H9 (cell line): ENCODE data around the gene EVL. TPM values are rescaled to one million over a fixed set of nuclear protein-coding genes. Genes with fewer than 3 reads are reported as not detected.

ENCODE experiments used
- DNase-seq: peaks from one replicate; pipeline ENCODE4 v3.0.0-alpha.2; 2017
- H2AFZ ChIP-seq: one replicate; pipeline ENCODE4 v1.6.1; 2013; ENCODE audit warnings: mild to moderate bottlenecking, low read length, control low read depth, moderate library complexity
- H2AK5ac ChIP-seq: 2 replicates; pipeline ENCODE4 v1.6.1; 2013; ENCODE audit warnings: low read length, control low read depth, mixed read lengths; ENCODE audit not compliant: insufficient read length
- H2BK120ac ChIP-seq: one replicate; pipeline ENCODE4 v1.6.1; 2013; ENCODE audit warnings: low read depth, mild to moderate bottlenecking, low read length, control low read depth, inconsistent platforms; ENCODE audit not compliant: poor library complexity, severe bottlenecking
- H2BK12ac ChIP-seq: 2 replicates; pipeline ENCODE4 v1.6.1; 2013; ENCODE audit warnings: low read length, control low read depth, mixed read lengths, low read depth; ENCODE audit not compliant: insufficient read length
- H2BK15ac ChIP-seq: 2 replicates; pipeline ENCODE4 v1.6.1; 2013; ENCODE audit warnings: low read depth, low read length, control low read depth
- H2BK20ac ChIP-seq: one replicate; pipeline ENCODE4 v1.6.1; 2013; ENCODE audit warnings: low read depth, mild to moderate bottlenecking, low read length, control low read depth, inconsistent platforms; ENCODE audit not compliant: poor library complexity, severe bottlenecking
- H2BK5ac ChIP-seq: 2 replicates; pipeline ENCODE4 v1.6.1; 2013; ENCODE audit warnings: low read length, control low read depth, mixed read lengths; ENCODE audit not compliant: insufficient read length
- H3K14ac ChIP-seq: 2 replicates; pipeline ENCODE4 v1.6.1; 2013; ENCODE audit warnings: low read length, control low read depth; ENCODE audit not compliant: insufficient read depth
- H3K18ac ChIP-seq: 2 replicates; pipeline ENCODE4 v1.6.1; 2013; ENCODE audit warnings: low read depth, mild to moderate bottlenecking, mixed read lengths, low read length, control low read depth; ENCODE audit not compliant: insufficient read length
- H3K23ac ChIP-seq: 2 replicates; pipeline ENCODE4 v1.6.1; 2013; ENCODE audit warnings: low read length, control low read depth, mixed read lengths, low read depth; ENCODE audit not compliant: insufficient read length
- H3K23me2 ChIP-seq: 2 replicates; pipeline ENCODE4 v1.6.1; 2013; ENCODE audit warnings: low read depth, mild to moderate bottlenecking, mixed read lengths, low read length, control low read depth; ENCODE audit not compliant: insufficient read length, poor library complexity, severe bottlenecking
- H3K27ac ChIP-seq: 2 replicates; pipeline ENCODE4 v1.5.1; 2013; ENCODE audit warnings: low read length, control low read depth, mixed read lengths, low read depth; ENCODE audit not compliant: insufficient read length
- H3K27me3 ChIP-seq: 2 replicates; pipeline ENCODE4 v1.6.1; 2013; ENCODE audit warnings: low read length, control low read depth, inconsistent platforms; ENCODE audit not compliant: insufficient read depth
- H3K4ac ChIP-seq: 2 replicates; pipeline ENCODE4 v1.6.1; 2013; ENCODE audit warnings: low read depth, mild to moderate bottlenecking, control low read depth, inconsistent platforms, low read length, moderate library complexity
- H3K4me1 ChIP-seq: 2 replicates; pipeline ENCODE4 v1.6.1; 2013; ENCODE audit warnings: low read length, control low read depth, inconsistent platforms; ENCODE audit not compliant: insufficient read depth
- H3K4me2 ChIP-seq: 2 replicates; pipeline ENCODE4 v1.6.1; 2013; ENCODE audit warnings: low read length, control low read depth, mixed read lengths; ENCODE audit not compliant: insufficient read length, insufficient read depth
- H3K56ac ChIP-seq: 2 replicates; pipeline ENCODE4 v1.6.1; 2013; ENCODE audit warnings: low read depth, mild to moderate bottlenecking, mixed read lengths, low read length, control low read depth; ENCODE audit not compliant: insufficient read length
- H3K79me1 ChIP-seq: 2 replicates; pipeline ENCODE4 v1.6.1; 2013; ENCODE audit warnings: low read depth, mild to moderate bottlenecking, moderate library complexity, low read length, control low read depth, inconsistent platforms; ENCODE audit not compliant: insufficient read depth, poor library complexity, severe bottlenecking
- H3K79me2 ChIP-seq: 2 replicates; pipeline ENCODE4 v1.6.1; 2013; ENCODE audit warnings: low read length, control low read depth, inconsistent platforms; ENCODE audit not compliant: insufficient read depth
- H3K9ac ChIP-seq: 2 replicates; pipeline ENCODE4 v1.6.1; 2013; ENCODE audit warnings: low read length, control low read depth, mixed read lengths; ENCODE audit not compliant: insufficient read length; ENCODE audit errors: extremely low read depth
- H3K9me3 ChIP-seq: one replicate; pipeline ENCODE4 v1.6.1; 2013; ENCODE audit warnings: low read depth, low read length, inconsistent platforms; ENCODE audit not compliant: control insufficient read depth
- H3T11ph ChIP-seq: one replicate; pipeline ENCODE4 v1.6.1; 2013; ENCODE audit warnings: mild to moderate bottlenecking, low read length, control low read depth, inconsistent platforms
- H4K20me1 ChIP-seq: one replicate; pipeline ENCODE4 v1.6.1; 2013; ENCODE audit not compliant: control insufficient read depth, insufficient read length, insufficient read depth
- H4K5ac ChIP-seq: 2 replicates; pipeline ENCODE4 v1.6.1; 2013; ENCODE audit warnings: low read depth, mild to moderate bottlenecking, mixed read lengths, low read length, control low read depth; ENCODE audit not compliant: insufficient read length
- H4K8ac ChIP-seq: replicated peaks from 2 replicates; pipeline ENCODE4 v1.6.1; 2013; ENCODE audit warnings: low read length, control low read depth, mixed read lengths, low read depth; ENCODE audit not compliant: insufficient read length
- H4K91ac ChIP-seq: 2 replicates; pipeline ENCODE4 v1.6.1; 2013; ENCODE audit warnings: low read depth, mild to moderate bottlenecking, moderate library complexity, mixed read lengths, low read length, control low read depth; ENCODE audit not compliant: insufficient read length
- H3K27ac Mint-ChIP-seq, 3 experiments: 2 replicates in 2 of 3; 3 replicates in 1 of 3; pipeline ENCODE4 v1.8.0; 2020 to 2021; ENCODE audit warnings: mixed read lengths in 3 of 3, mild to moderate bottlenecking in 1 of 3, moderate library complexity in 1 of 3
- H3K27me3 Mint-ChIP-seq: 2 replicates; pipeline ENCODE4 v1.8.0; 2021; ENCODE audit warnings: low read depth, mild to moderate bottlenecking, moderate library complexity, mixed read lengths
- H3K36me3 Mint-ChIP-seq, 3 experiments: 2 replicates in 2 of 3; 3 replicates in 1 of 3; pipeline ENCODE4 v1.8.0; 2020 to 2021; ENCODE audit warnings: low read depth in 3 of 3, mixed read lengths in 3 of 3; ENCODE audit not compliant: insufficient read depth in 1 of 3
- H3K4me1 Mint-ChIP-seq, 2 experiments: 2 replicates each; pipeline ENCODE4 v1.8.0; 2020; ENCODE audit warnings: mixed read lengths in 2 of 2
- H3K4me3 Mint-ChIP-seq, 2 experiments: 2 replicates in 1 of 2; 3 replicates in 1 of 2; pipeline ENCODE4 v1.8.0; 2020 to 2021; ENCODE audit warnings: mild to moderate bottlenecking in 2 of 2, mixed read lengths in 2 of 2, moderate library complexity in 1 of 2
- H3K9me3 Mint-ChIP-seq, 2 experiments: 2 replicates in 1 of 2; 3 replicates in 1 of 2; pipeline ENCODE4 v1.8.0; 2020; ENCODE audit warnings: mild to moderate bottlenecking in 2 of 2, mixed read lengths in 2 of 2, moderate library complexity in 1 of 2
- CTCF ChIP-seq: fragments of 200-600 bp; sonication (generic); conservative IDR thresholded peaks from 3 replicates; pipeline ENCODE4 v1.8.0; 2021; ENCODE audit warnings: antibody characterized with exemption, mild to moderate bottlenecking
- WGBS: extraction: QIAGEN DNeasy Blood & Tissue Kit; methylation state at CpG from one replicate; pipeline ENCODE4 v1.1.7; 2013; ENCODE audit warnings: missing lambda C conversion rate, low lambda C conversion rate, mixed read lengths; ENCODE audit not compliant: insufficient read length; ENCODE audit errors: extremely low coverage; 5-methylcytosine and 5-hydroxymethylcytosine counted together
- total RNA-seq: library from RNA; stranded (reverse); gene quantifications from 2 replicates; pipeline ENCODE4 v1.2.1, GENCODE V29; 2021

Gene EVL
- total RNA-seq, 1 experiment from 2014 or later = 53.2 TPM

GRCh38 chr14:100056431-100056830 lies 8.8 kb upstream of the EVL start:
- Histone ChIP-seq H3K23ac (no peak overlapping the region), H3K23me2 (no peaks in the 10 kb centered on the region), H4K20me1 (no peaks in the 10 kb centered on the region), H3K18ac (no peak overlapping the region), H2BK15ac (no peak overlapping the region), H2BK5ac (no peak overlapping the region), H4K5ac (no peak overlapping the region), H2BK120ac (no peak overlapping the region), H3K56ac (no peak overlapping the region), H2AK5ac (no peak overlapping the region), H3K79me2 (no peaks in the 10 kb centered on the region), H3T11ph (no peak overlapping the region), H3K9ac (no peak overlapping the region), H3K79me1 (no peaks in the 10 kb centered on the region), H3K4me1 (no peaks in the 10 kb centered on the region), H3K4ac (no peak overlapping the region), H3K9me3 (no peaks in the 10 kb centered on the region), H4K8ac (no peak overlapping the region), H2BK12ac (no peak overlapping the region), H3K27ac (no peak overlapping the region), H3K14ac (no peak overlapping the region), H2AFZ (no peak overlapping the region), H3K27me3 (no peaks in the 10 kb centered on the region), H4K91ac (no peak overlapping the region), H3K4me2 (no peak overlapping the region), H2BK20ac (no peak overlapping the region)
- no CpG with 5 or more reads among the region's 3 CpGs for WGBS
- Mint-ChIP-seq H3K9me3 (peaks cover 0 to 4% of the 10 kb centered on the region in 2 experiments; a peak in 1 of 5 replicates), H3K4me3 (no peak overlapping the region), H3K36me3 (peaks cover 0 to 2% (median 0%) of the 10 kb centered on the region in 3 experiments; a peak in 1 of 7 replicates), H3K4me1 (no peaks in the 10 kb centered on the region), H3K27ac (0 out of 7 replicates have a peak overlapping the region, but pooled peaks of 1 of the 3 experiments have one; percentile 43), H3K27me3 (no peaks in the 10 kb centered on the region)
- TF ChIP-seq CTCF = no peak
- DNase-seq = no peak
